GM13976 (cell line): ENCODE results near the gene PTPRCAP.

Experiments used
- DNase-seq: peaks from one replicate; pipeline ENCODE4 v3.0.0; 2012; ENCODE audit warnings: low spot score
- in situ Hi-C: fragments of 300-500 bp; cut with MboI; formaldehyde crosslinking; loops from one replicate; pipeline ENCODE4 v1.12.0; 2022; ENCODE audit warnings: low sequenced_read_pairs, mixed read lengths, inconsistent platforms; ENCODE audit not compliant: unreplicated experiment
- TF ChIP-seq, protein P1 (sequence below): IDR thresholded peaks from 2 replicates; pipeline ENCODE4 v1.5.1; 2012; ENCODE audit warnings: borderline replicate concordance, mild to moderate bottlenecking; ENCODE audit not compliant: insufficient read depth; ENCODE audit errors: extremely low read depth, missing control alignments, control extremely low read depth

The PTPRCAP gene

GRCh38 chr11:67410984-67411784 lies 26.3 kb downstream of the PTPRCAP start:
- TF ChIP-seq, protein P1, sequence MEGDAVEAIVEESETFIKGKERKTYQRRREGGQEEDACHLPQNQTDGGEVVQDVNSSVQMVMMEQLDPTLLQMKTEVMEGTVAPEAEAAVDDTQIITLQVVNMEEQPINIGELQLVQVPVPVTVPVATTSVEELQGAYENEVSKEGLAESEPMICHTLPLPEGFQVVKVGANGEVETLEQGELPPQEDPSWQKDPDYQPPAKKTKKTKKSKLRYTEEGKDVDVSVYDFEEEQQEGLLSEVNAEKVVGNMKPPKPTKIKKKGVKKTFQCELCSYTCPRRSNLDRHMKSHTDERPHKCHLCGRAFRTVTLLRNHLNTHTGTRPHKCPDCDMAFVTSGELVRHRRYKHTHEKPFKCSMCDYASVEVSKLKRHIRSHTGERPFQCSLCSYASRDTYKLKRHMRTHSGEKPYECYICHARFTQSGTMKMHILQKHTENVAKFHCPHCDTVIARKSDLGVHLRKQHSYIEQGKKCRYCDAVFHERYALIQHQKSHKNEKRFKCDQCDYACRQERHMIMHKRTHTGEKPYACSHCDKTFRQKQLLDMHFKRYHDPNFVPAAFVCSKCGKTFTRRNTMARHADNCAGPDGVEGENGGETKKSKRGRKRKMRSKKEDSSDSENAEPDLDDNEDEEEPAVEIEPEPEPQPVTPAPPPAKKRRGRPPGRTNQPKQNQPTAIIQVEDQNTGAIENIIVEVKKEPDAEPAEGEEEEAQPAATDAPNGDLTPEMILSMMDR = no peak

GRCh38 chr11:67410369-67410831 lies 27.1 kb downstream of the PTPRCAP start:
- in situ Hi-C loops = no loop called here
- no peak for DNase-seq
- TF ChIP-seq, protein P1 = no peak

More at GRCh38 chr11:67410984-67411784, 26.3 kb downstream of the PTPRCAP start:
- no peak for DNase-seq
- in situ Hi-C loops = no loop called here

DNA sequence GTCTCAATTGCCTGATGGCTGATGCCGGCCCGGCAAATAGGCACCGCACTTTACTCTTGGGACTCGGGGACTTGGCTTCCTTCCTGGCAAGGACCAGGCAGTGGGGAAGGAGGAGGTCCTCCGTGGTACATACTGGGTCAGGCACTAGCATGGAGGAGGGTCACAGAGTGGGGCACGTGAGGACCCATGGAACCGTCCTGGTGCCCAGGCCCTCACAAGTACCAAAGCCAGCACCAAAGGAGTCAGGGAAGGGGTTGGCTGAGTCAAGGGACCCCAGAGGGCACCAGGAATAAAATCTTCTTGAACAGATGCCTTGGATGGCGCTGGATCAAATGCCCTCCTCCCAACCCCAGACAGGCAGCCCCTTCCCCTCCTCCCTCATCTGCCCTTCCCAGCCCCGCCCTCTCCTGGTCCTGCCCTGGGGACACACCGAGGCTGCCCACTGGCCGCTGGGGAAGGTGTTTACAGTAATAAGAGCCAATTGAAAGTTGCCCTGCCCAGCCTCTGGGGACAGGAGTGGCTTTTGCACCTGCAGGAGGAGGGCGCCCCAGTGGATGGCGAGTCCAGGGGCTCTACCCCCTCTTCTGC lies 27.6 kb downstream of the PTPRCAP start:
- in situ Hi-C loops = no loop called here
- TF ChIP-seq, protein P1 = no peak
- no peak for DNase-seq

DNA sequence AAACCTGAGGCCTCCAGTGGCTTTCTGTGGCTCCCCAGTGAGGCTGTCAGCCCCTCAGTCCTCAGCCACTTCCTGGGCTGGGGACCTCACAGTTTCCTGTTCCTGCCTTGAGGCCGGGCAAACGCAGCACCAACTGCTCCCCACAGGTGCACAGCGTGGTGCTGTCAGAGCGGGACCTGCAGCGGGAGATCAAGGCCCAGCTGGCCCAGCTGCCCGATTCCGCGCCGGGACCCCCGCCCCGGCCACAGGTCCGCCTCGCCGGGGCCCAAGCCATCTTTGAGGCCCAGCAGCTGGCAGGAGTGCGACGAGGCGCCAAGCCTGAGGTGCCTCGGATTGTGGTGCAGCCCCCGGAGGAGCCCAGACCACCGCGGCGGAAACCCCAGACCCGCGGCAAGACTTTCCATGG lies 28.2 kb downstream of the PTPRCAP start:
- TF ChIP-seq, protein P1 = no peak
- in situ Hi-C loops = no loop called here
- DNase-seq = peak; percentile 83

DNA sequence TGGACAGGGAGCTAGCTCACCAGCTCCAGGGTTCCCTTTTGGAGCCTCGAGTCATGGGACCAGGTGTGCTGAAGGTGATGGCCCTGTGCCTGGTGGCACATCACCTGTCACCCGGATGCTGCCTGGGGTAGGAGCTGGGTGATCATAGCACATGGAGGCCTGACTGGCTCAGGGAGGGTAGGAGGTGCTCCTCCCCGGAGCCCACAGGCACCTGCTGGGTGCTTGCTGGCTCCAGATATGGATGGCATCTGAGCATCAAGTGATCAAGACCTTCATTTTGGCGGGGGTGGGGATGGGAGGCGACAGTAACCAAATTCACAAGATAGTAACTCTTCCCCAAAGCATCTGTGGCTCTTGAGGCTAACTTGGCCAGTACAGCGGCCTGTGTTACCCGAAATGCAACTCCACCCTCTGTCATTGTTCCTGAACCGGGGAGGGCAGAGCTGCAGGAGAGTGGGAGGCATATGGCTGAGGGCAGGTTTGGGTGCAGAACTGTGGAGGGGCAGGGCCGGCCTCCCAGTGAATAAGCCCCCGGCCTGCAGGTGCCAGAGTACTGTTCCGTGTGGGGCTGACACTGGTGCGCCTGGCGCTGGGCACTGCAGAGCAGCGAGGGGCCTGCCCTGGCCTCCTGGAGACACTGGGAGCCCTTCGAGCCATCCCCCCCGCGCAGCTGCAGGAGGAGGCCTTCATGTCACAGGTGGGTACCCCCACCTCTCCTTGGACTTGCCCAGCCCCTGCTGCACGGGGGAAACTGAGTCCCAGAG lies 28.9 kb downstream of the PTPRCAP start:
- DNase-seq = no peak
- in situ Hi-C loops = no loop called here
- TF ChIP-seq, protein P1 = no peak

- in situ Hi-C loops = no loop called here
- no peak for DNase-seq
Measured at GRCh38 chr11:67407688-67408163, 29.8 kb downstream of the PTPRCAP start.

More at GRCh38 chr11:67407688-67408163, 29.8 kb downstream of the PTPRCAP start:
- TF ChIP-seq, protein P1 = no peak
